GM12865 (cell line): Measurements from ENCODE around the gene TGM1.

Source experiments
- DNase-seq: peaks from one replicate; pipeline ENCODE4 v3.0.0; 2010; ENCODE audit warnings: low read depth
- H3K4me3 ChIP-seq: 2 replicates; pipeline ENCODE4 v1.5.1; 2011; ENCODE audit warnings: mild to moderate bottlenecking, low read depth, low read length, control low read depth
- CTCF ChIP-seq: IDR thresholded peaks from 2 replicates; pipeline ENCODE4 v1.5.1; 2011; ENCODE audit warnings: low read length, control low read depth, low read depth, inconsistent platforms; ENCODE audit not compliant: insufficient read depth; ENCODE audit errors: missing control alignments

Gene TGM1

GRCh38 chr14:24258548-24259265, 4.3 kb downstream of the TGM1 start:
- H3K4me3 ChIP-seq = no peak overlapping the region
- TF ChIP-seq CTCF = no peak
- no peak for DNase-seq

- no peak for TF ChIP-seq CTCF
- H3K4me3 ChIP-seq = no peak overlapping the region
- no peak for DNase-seq
Measured at GRCh38 chr14:24258119-24258518, 4.9 kb downstream of the TGM1 start.

- no peak for DNase-seq
- TF ChIP-seq CTCF = no peak
- H3K4me3 ChIP-seq = no peak overlapping the region
Measured at GRCh38 chr14:24256960-24257359, 6.0 kb downstream of the TGM1 start.

DNA sequence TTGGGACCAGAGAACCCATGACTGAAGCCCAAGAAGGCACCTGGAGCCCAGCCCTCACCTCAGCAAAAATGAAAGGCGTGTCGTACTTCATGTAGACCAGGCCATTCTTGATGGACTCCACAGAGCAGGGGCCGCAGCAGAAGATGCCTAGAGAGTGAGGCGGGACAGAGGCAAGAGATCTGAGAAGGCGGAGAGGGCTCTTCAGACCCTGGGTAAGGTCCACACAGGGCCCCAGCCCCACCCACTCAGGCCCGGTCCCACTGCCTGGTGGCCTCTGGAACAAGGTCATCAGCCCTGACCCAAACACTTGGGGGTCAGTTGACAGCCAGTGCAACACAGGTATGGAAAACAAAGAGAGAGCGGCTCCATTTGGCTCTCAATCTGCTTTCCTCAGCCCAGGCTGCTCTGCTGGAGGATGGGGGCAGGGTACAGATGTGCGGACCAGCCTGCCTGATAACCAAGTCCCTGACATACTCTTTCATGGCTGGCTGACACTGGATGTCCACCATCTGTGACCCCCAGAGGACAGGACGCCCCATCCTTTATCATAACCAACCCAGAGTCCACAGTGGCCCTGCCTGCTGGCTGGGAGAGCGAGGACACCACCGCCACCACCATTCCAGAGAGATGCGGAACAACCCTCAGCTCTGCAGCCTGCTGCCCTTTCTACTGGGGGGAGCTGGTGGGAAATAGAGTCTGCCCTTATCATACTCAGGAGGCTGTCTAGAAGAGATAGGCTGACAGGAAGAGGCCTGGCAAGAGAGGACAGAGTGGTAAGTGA, 6.9 kb downstream of the TGM1 start:
- no peak overlapping the region for H3K4me3 ChIP-seq
- DNase-seq = no peak
- no peak for TF ChIP-seq CTCF

GRCh38 chr14:24255438-24255837, 7.5 kb downstream of the TGM1 start:
- no peak overlapping the region for H3K4me3 ChIP-seq
- TF ChIP-seq CTCF = no peak
- DNase-seq = no peak

GRCh38 chr14:24254630-24255392, 8.2 kb downstream of the TGM1 start:
- no peak for TF ChIP-seq CTCF
- H3K4me3 ChIP-seq = no peak overlapping the region
- no peak for DNase-seq
